HG03354 (cell line): Measurements from ENCODE around the gene NOTCH2NLA.
"Not testable (repeated sequence)": the region's sequence is repeated elsewhere in the genome, so short reads cannot be mapped to it uniquely, and the experiment has no call there.

ENCODE experiments used
- ATAC-seq: cut with Tn5 transposase; IDR thresholded peaks from one replicate; pipeline ENCODE4 v1.9.1; 2021; ENCODE audit warnings: mild to moderate bottlenecking; ENCODE audit not compliant: unreplicated experiment, poor library complexity, severe bottlenecking

NOTCH2NLA gene

DNA sequence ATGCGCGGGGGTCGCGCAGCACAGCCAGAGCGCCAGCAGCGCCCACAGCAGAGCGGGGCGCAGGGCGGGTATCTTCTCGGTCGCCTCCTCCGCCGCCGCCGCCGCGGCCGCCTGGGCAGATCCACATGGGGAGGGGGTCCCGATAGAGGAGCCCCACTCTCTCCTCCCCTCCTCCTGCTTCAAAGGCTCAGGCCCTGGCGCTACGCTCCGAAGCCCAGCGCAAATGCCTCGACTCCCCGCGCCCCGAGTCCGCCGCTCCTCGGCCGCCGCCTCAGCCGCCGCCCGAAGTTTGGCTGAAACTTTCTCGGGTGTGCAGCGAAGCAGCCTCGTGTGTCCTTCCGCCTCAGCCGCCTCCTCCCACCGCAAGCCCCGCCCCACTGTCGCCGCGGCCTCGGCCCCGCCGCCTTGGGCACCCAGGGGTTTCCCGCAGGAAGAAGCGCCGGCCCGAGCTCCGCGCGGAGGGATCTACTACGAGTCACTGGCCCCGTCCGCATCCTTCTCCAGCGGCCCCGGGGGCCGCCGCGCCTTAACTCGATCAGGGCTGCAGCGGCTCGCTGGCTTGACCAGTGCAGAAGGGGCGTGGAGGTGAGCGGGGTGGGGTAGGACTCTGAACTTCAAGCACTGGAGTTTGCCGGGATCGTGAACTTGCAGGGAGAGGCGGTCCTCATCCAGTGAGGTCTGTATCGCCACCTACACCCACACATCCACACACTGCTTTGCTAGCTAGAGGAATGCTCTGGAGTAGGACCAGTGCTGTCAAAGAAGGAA, at the start of gene NOTCH2NLA:
NOTCH2NLA (minus strand) TSS at position 312 of the 768 bp plus-strand sequence. CDS start 39,684 bp downstream, outside the sequence.
- peak; percentile 66 for ATAC-seq

DNA sequence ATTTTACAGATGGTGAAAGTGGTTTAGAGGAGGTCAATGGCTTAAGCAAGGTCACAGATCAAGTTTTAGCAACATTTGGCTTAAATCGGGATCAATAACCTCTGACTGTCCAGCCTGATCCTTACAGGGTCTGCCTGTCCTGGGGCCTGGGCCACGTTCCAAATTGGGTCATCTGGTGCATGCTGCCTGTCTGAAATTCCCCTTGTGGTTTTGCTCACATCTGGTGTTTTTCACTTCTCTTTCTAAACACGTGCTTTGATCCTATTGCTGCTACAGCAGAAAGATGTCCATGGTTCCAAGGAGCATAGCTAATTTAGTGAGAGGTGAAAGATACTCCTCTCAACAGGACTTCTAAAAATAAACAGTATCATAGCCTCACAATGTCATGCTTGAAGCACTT, 49.5 kb upstream of the NOTCH2NLA start:
- ATAC-seq: peak; percentile 69

DNA sequence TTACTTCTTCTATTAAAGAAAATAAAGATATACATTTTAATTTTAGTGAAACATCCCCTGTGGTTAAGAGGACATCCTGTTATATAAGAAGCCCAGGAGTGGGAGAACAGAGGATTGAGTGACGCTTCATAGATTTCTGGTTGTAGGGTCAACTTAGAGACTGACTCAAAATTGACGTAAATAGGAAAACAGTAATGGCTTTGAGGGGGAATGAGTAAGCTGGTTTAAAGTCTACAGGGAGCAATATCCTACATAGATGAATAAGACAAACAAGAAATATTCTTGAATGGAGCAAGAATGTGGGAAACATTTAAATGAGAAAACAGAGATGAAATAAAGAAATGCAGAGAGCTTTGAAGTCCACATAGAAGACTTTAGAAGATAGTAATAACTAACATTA, 48.3 kb upstream of the NOTCH2NLA start:
- not testable (repeated sequence) for ATAC-seq

DNA sequence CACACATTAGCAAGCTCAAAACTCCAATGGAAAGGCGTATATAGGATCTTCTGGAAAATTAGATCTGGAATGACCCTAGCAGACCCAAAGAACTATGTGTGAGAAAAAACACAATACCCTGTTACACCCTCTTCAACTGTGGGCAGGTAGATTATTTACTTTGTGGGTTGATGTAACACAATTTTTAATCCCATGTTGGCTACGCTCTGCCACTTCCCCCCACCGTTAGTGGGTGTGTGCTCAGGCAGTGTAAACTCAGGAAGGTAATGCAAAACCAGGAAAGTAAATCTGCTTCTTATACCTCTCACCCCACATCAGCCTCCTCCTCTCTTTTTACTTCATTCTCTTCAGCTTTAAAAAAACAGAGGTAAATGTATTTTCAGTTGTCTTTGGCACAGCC, 45.3 kb upstream of the NOTCH2NLA start:
- ATAC-seq: not testable (repeated sequence)

DNA sequence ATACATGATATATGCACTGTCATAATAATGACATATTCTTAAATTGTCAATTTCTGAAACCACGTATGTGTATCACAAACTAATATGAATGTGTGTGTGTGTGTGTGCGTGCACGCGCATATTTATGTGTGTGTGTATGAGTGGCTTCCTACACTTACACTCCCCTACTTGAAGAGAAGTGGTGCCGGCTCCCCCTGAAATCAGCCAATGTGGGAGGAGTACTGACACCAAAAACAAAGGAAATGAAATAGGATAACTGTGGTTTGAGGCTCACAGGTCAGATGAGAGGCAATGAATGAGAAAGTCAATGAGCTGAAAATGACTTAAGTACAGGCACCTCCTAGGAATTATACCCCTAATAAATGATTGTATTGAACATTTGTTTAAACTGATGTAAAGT, 44.4 kb upstream of the NOTCH2NLA start:
- ATAC-seq: not testable (repeated sequence)

DNA sequence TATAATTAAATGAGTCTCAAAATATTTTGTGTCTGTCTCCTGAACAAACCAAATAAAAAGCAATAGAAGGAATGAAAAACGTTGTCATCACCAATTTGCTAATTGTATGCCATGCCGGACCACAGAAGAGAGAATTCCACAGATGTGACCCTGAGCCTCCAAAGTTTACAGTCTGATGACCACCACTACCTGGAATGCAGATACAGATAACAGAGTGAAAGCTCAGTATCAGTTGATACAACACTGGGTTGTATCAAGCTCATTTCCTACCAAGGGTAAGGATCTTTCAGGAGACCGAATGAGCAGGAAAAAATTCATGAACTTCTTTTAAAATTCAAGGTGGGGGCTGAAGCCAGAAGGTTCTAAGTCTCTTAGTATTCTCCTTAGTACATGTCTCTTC, 43.9 kb upstream of the NOTCH2NLA start:
- ATAC-seq: not testable (repeated sequence)

DNA sequence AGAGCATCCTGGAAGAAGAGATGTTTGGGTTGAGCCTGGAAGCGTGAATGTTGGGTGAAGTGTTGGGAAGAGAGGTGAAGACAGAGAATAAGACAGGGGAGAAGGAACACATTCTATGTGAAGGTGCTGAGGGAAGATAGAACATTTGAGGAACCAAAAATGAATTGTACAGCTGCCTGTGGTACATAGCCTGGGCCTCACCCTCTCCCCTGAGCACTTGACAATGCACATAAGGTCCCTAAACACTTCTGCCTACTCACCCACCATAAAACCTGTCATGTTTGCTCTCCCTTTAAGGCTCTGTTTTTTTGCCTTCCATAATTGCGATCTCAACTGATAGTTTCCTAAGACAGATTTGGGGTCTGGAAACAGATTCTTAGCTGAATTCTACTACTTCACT, 43.2 kb upstream of the NOTCH2NLA start:
- ATAC-seq: not testable (repeated sequence)

DNA sequence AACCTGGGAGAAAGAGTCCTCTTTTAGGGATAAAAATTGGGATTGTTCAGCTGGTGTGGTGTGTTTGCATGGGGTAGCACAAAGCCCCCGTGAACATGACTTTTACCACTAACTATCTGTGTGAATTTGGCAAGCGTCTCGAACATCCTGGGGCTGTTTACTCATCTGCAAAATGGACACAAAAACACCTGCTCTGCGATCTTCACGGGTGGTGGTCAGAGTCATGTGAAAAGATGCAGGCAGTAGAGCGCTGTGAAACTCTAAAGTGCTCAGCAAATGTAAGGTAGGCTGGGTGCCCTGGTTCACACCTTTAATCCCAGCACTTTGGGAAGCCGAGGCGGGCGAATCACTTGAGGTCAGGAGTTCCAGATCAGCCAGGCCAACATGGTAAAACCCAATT, 41.3 kb upstream of the NOTCH2NLA start:
- ATAC-seq: not testable (repeated sequence)

DNA sequence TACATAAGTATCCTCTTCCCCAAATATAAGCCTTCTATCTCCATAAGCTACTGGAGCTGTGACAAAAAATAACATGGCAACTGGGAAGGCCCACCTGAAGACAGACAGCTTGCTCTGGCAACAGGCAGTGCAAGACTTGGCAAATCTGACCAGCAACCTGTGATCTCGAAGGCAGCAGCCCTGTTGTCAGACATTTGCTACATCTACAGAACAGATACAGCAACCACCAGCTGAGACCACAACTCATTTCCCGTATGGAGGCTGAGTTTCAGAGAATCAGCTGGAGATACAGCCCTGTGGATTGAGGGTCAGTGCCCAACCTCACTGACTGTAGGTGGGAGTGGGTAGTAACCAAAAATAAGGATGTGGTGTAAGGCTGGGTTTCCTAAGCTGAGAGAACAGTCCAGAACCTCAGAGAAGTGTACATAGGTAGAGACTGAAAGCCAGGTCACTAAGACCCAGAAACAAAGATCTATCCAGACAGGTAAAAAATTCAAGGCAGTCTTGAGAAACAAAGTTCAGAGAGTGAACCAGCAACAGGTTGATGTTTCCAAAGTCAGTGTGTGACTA, 37.4 kb upstream of the NOTCH2NLA start:
- ATAC-seq: not testable (repeated sequence)

DNA sequence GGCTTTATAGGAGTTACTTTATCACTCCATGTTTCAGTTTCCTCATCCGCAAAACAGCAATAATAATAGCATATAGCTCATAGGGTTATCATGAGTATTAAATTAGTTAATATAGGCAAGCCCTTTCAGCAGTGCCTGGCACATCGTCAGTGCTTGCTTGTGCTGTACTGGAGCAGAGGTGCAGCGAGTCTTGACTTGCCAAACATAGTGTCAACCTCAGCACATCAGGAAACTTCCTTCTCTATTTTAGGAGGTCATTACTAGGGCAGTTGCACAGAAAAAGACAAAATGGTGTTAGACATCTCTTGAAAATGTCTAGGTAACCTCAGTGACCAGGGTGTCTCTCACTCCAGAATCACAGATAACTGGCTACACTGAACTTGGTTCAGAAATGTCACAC, 35.9 kb upstream of the NOTCH2NLA start:
- not testable (repeated sequence) for ATAC-seq

DNA sequence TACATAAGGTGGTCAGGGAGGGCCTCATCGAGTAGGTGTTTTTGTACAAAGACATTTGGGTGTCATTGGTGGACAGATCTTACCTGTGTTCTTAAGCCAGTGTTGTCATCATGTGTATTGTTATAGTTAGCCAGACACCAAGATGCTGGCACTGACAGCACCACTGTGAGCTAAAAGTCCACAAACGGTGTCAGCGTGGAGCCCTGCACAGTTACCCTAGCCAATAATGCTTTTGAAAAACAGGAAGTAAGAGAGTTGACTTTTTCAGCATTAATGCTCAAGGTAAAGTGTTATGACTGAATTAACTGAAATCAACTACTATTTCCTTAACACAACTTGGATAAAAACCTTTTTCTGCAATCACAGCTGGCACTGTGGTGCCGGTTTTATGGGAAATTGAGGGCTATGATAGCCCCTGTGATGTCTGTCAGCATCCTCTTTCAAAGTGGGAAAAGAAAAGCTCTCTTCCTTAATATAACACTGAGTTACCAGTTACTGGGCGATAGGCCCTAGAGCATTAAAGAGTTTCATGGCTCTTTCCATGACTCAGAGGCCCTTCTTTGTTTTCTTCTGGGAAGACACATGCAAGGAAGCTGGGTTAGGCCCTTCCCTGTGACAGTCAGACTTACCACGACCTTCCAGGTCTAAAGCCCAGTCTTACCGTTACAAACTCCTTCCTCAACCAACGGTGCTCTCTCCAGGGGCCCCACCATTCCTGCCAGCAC, 31.3 kb upstream of the NOTCH2NLA start:
- ATAC-seq: not testable (repeated sequence)

DNA sequence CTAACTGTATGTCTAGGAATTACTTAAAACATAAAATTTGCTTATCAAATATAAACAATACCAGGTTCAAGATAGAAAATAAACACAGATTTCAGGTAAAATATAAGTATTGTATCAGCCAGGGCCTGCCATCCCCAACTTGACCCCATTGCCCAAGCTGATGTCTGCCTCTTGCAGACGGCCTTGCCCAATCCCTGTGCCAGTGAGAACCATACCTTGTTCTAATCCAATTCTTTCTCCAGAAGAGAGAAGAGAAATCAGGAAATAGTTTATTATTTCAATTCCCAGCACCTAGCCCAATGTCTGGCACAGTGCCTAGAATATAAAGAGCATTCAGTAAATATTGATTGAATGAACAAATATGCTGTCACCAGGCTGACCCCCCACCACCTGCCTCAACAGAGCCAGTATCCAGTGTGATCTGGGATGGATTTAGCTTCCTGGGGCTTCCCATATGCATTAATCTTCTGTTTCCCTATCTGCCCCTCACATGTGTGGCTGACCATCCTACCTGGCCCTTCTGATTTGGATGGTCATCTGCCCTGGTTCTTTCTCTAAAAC, 29.3 kb upstream of the NOTCH2NLA start:
- not testable (repeated sequence) for ATAC-seq

DNA sequence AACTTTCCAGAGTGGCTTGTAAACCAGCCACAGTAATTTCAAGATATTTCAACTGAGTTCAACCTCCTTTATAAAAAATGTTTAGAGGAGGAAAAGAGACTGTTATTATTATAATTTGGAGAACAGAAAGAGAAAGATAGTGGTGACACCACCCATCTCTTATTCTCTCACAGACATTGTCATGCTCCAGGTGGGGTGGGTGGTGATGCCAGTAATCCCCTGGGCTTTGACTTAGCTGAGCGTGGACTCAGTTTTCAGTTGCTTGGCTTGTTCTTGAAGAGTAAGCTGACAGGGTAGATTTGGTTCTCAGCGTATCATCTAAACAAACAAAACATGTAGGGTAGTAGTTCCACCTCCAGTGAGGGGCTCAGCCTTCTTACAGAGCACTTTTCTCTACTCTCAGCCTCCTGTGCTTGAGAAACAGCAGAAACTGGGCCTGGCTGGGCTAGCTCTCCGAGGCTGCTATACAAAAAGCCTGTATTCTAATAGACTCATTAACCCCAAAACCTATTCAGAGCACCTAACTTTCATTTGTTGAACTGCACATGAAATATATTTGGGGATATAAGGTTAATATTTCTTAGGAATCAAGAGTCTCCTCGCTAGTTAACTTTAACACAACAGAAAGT, 25.9 kb upstream of the NOTCH2NLA start:
- peak; percentile 79 for ATAC-seq

DNA sequence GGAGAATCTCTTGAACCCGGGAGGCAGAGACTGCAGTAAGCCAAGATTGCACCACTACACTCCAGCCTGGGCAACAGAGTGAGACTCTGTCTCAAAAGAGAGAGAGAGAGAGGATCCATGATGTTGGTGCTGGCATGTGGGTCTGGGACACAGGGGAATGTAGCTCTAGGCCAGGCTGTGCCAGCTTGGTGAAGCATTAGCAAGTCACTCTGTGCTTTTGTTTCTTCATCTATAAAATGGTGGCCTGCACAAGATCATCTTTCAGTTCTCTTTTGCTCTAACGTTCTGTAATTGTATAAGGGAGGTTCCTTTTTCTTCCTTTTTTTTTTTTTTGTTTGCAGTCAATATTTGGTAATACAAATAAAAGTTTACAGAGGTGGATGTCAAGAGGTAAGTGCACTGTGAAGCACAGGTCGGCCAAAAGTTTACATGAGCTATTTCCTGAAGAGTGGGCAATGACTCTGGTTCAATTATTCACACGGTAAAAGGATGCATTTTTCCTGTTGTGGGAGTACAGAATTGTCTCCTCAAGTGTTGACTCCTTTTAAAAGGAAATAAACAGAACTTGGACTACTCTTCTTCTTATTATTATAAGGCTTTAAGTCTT, 24.5 kb upstream of the NOTCH2NLA start:
- not testable (repeated sequence) for ATAC-seq

DNA sequence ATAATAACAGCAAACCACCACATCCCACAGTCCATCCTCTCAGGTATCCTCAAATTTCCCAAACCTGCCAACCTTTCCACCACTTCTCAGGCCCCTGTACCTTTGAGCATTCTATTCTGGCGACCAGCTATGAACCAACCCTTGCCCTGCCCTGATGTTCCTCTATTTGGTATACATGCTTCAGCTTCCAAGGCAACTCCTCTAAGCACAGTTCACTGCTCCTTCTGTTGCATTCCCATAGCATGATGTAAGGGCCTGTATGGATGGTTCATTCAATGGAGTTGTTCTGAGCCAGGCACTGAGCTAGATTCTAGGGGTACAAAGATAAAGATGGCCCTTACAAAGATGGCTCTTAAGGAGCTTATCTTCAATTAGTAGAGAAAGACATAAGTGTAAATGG, 22.7 kb upstream of the NOTCH2NLA start:
- not testable (repeated sequence) for ATAC-seq

DNA sequence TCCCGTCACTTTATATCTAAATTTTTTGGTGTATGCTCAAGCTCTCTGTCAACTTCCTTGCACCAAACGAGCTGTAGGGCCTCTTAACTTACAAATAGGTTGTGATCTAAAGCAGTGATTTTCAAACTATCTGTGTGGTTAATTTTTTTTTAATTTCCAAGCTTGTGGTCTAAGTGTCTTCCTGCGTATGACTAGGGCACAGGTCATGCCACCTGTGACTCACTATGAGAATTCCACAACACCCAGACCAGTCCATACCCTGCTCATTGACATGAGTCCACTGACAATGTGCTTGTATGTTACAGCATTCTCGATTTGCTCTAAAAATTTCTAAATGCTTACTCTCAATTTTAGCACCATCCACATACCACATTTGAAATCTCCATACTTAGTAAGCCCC, 19.8 kb upstream of the NOTCH2NLA start:
- not testable (repeated sequence) for ATAC-seq

DNA sequence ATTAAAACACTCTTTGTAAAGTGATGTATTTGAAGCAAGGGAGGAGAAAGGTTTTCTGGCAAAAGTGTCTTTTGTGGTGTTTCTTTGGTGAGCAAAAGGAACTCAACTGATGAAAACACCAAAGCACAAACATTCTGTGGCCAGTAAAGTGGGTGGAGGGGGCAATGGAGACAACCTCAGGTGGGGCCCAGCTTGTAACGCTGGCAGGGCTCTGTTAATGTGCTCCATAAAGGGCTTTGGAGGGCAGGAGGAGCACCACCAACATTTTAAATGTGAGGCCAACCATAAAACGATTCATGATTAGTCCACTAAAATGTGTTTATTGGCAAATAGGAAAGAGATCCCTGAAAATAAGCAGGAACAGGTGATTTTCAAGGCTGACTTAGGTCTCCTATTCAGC, 7.8 kb upstream of the NOTCH2NLA start:
- ATAC-seq: not testable (repeated sequence)

DNA sequence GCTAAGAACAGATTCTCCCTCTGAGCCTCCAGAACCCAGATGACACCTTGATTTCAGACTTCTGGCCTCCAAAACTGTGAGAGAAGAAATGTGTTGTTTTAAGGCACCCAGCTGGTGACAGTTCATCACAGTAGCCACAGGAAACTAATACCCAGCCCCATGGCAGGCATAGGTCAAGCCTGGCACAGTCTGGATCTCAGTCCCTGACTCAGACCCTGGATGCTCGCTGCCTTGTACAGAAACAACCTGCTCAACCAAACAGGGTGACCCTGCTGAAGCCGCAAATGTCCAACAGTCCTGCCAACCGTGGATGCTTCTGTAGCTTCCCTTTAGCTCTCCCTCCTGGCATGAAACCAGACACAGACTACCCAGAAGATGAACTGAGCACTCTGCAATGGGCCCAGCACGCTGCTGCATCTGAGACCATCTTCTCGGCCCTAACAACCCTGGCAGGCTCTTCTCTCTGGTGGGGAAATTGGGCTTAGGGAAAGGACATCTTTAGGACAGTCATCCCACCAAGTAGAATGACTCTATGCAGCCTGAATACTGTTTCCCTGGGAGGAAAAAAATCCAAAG, 7.3 kb upstream of the NOTCH2NLA start:
- ATAC-seq: not testable (repeated sequence)

DNA sequence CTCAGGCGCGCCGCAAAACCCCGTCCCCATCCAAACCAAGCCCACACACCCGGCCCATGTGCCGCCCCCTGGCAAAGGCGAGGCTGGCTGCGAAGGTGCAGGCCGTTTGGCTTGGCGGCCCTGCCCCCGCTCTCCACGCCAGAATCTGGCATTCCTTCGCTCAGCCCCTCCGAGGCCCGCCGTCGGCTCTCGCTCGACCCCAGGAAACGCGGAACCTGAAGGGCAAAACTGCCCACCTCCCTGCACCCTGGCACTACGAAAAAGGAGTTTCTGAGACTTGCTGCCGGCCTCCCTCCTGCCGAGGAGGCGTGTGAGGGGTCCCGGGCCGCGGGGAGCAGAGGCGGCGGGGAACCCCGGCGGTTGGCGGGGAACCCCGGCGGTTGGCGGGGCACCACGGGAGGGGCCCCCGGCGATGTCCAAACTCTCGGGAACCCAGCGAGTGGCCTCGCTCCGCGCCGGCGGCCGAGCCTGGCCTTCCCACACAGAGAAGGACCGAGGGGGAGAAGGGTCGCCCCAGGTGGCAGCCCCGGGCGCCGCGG, 608 bp downstream of the NOTCH2NLA start:
- not testable (repeated sequence) for ATAC-seq
